Gastrocnemius medialis (tissue), 4 donors: Measurements from ENCODE around the gene SPATS2L.

Source experiments
- POLR2A ChIP-seq, 2 donors: fragments of 450-650 bp; IDR thresholded peaks; one replicate each; pipeline ENCODE4 v1.6.1; 2017; ENCODE audit warnings: antibody characterized with exemption in 2 of 2, mild to moderate bottlenecking in 2 of 2, moderate library complexity in 2 of 2
- TF ChIP-seq, protein P1 (sequence below), 5 experiments: fragments of 450-650 bp in 3 of 5; fragments of 200-600 bp in 2 of 5; sonication (generic) in 2 of 5; IDR thresholded peaks in 4 of 5; conservative IDR thresholded peaks in 1 of 5; 1 replicate in 4 of 5; 2 replicates in 1 of 5; pipeline ENCODE4 v1.5.1; 2016 to 2019; ENCODE audit warnings: antibody characterized with exemption in 5 of 5, mild to moderate bottlenecking in 3 of 5, moderate library complexity in 3 of 5

DNA sequence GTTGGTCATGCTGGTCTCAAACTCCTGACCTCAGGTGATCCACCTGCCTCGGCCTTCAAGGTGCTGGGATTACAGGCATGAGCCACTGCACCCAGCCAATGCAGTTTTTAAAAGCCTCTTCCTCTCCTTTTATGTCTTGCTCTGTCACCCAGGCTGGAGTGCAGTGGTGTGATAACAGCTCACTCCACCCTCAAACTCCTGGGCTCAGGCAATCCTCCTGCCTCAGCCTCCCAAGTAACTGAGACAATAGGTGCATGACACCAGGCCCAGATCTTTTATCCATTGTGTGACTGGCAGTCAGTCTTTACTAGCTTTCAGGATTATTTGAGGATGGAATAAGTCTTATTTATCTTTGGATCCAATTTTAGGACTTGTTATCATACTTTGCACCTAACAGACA lies 190.2 kb downstream of the SPATS2L start:
- TF ChIP-seq POLR2A (IDR thresholded peaks at IDR 0.05) = no peak
- TF ChIP-seq, protein P1, sequence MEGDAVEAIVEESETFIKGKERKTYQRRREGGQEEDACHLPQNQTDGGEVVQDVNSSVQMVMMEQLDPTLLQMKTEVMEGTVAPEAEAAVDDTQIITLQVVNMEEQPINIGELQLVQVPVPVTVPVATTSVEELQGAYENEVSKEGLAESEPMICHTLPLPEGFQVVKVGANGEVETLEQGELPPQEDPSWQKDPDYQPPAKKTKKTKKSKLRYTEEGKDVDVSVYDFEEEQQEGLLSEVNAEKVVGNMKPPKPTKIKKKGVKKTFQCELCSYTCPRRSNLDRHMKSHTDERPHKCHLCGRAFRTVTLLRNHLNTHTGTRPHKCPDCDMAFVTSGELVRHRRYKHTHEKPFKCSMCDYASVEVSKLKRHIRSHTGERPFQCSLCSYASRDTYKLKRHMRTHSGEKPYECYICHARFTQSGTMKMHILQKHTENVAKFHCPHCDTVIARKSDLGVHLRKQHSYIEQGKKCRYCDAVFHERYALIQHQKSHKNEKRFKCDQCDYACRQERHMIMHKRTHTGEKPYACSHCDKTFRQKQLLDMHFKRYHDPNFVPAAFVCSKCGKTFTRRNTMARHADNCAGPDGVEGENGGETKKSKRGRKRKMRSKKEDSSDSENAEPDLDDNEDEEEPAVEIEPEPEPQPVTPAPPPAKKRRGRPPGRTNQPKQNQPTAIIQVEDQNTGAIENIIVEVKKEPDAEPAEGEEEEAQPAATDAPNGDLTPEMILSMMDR (IDR thresholded peaks at IDR 0.05 in 4 of 5, conservative IDR thresholded peaks at IDR 0.05 in 1 of 5) = no peak
